SIG-M5 treated with dmso at 0.1 percent for 504 hours (cell line): ENCODE data around the gene ERC2.
"Not testable (repeated sequence)": the region's sequence is repeated elsewhere in the genome, so short reads cannot be mapped to it uniquely, and the experiment has no call there.

Source experiments
- DNase-seq: peaks from one replicate; lab custom pipeline; 2025; ENCODE audit not compliant: unreplicated experiment; lab: John Stamatoyannopoulos, UW

ERC2 gene

DNA sequence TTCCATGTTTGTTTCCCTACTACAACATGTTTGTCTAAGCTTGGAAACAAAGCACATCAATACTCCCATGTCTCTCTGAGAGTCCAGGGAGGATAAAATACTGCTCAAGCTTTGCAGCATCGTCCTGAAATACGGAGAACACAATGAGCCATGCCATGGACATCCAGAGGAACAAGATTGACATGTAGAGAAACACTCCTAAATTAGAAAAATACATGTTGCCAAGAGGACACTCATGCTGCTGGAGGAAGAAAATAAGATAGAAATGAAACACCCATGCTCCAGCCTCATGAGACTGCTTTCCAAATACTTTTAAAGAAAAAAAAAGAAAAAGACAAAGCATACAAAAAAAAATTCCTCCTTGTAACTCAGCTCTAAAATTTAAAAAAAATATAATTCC is 387.0 kb downstream of the ERC2 start:
- no peak for DNase-seq

DNA sequence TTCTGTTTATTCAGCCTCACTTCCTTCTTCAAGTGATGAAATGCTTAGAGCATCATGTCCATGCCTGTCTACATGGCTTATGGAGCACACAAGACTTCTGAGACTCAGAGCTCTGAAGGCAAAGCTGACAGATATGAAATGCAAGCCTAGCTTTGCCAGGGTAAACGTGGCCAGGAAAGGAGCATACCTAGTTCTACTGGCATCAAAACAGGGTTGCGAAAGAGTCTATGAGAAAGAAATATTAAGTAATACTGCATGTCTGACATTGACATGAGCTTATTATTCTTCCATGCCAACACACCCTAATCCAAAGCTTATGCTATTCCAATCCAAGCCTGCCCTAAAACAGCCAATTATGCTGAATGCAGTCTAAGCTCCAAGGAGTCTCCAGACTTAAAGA is 391.5 kb downstream of the ERC2 start:
- DNase-seq = no peak

DNA sequence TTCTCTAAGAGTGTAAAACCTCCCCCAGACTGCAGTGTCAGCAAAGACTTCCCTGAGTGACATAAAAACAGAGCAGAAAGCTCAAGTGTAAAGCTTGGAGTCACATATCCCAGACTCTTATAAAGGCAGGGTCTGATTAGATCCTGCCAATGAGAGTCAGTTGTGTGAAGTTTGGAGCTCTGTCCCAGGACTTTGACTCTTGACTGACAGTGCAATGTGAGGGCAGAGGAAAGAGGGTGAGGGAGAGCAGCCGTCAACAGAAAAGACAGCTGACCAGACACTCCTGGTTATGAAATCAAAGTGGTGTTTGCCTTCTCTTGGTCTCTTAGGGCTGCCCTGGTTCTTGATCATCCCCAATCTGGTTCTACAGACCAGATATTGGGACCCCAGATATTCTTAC is 393.2 kb downstream of the ERC2 start:
- no peak for DNase-seq

DNA sequence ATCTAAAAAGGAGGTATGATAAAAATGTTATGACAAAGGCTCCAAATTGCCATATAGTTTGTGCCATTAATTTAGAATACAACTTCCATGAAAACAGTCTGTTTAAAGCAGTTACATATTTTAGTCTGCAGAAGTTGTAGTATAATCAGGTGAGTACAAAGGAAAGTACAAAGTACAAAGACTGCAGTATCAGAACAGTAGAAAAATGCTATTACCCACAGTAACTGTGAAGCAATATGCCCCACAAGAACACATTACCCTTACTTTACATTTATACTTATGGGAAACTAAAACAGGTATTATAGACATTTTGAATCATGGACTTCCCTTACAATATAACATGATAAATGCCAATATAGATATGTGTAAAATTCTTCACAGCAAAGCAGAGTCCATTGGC is 398.5 kb downstream of the ERC2 start:
- no peak for DNase-seq

DNA sequence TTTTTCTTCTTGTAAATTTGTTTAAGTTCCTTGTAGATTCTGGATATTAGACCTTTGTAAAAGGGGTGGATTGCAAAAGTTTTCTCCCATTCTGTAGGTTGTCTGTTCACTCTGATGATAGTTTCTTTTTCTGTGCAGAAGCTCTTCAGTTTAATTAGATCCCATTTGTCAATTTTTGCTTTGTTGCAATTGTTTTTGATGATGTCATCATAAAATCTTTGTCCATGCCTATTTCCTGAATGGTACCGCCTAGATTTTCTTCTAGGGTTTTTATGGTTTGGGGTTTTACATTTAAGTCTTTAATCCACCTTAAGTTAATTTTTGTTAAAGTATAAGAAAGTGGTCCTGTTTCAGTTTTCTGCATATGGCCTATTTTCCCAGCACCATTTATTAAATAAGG is 401.9 kb downstream of the ERC2 start:
- not testable (repeated sequence) for DNase-seq

DNA sequence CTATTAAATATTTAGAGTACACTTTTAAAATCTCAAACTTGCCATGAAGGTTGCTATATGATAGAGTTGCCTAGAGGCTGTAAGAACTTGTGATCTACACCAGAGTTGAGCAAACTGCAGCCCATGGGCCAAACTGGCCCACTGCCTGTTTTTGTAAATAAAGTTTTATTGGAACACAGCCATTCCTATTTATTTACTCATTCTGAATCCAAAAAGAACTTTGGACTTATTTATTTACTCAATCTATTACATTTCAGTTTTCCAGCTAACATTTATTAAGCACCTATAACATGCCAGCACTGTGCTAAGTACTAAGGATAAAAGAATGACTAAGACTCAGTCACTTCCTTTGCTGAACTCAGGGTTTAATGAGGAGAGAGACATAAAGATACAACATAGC is 403.6 kb downstream of the ERC2 start:
- no peak for DNase-seq

GRCh38 chr3:56061279-56061626 is 407.0 kb downstream of the ERC2 start:
- no peak for DNase-seq

DNA sequence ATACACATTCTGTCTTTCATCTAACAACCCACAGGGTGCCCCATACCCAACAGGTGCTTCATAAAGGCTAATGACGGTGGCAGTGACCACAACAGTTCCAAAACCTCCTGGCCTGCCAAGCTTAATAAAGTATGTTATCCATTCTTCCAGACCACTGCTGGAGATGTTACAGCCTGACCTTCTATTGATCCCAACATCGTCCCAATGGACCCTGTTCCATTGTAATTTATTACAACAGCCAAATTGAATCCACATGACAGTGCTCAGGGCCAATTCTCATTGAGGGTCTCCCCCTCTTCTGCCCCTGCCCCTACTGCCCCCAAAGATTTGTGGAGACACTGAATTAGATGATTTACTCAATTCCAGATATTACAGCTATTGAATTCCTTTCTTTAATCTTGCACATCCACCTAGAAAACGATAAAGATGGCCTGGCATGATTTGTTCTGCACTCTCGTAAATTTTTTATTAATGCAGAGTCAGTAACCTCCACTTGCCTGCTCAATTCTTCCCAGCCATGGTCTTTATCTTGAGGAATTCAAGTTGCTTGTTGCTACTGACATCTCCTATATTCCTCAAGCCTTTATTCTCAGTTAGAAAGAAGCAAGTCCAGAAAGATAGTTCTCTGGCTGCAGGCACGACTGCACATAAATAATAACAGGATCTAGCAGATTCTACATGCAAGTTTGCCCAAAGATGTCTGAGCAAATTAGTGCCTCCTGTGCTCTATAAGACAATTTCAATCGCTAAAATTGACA is 407.6 kb downstream of the ERC2 start:
- DNase-seq = no peak

GRCh38 chr3:56059731-56060130 is 408.5 kb downstream of the ERC2 start:
- no peak for DNase-seq

GRCh38 chr3:56055951-56056350 is 412.3 kb downstream of the ERC2 start:
- DNase-seq = no peak

DNA sequence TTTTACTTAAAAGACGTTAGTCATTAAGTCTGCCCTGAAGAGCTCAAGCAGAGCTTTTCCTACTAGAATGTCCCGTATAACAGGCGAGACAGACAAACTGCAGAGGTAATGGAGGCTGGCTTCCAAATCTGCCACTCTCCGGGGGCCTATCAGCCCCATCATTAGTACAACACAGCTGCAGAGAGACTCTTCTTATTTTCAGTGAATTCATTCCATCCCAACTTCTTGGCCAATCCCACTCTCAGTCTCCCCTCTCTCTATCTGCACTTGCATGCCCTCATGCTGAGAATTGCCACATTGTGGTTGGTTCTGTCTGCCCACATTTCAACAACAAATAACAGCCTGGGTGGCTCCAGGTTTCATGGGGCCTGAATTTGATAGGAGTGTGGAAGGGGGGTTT is 412.7 kb downstream of the ERC2 start:
- DNase-seq = no peak

GRCh38 chr3:56054844-56055243 is 413.4 kb downstream of the ERC2 start:
- DNase-seq = no peak

DNA sequence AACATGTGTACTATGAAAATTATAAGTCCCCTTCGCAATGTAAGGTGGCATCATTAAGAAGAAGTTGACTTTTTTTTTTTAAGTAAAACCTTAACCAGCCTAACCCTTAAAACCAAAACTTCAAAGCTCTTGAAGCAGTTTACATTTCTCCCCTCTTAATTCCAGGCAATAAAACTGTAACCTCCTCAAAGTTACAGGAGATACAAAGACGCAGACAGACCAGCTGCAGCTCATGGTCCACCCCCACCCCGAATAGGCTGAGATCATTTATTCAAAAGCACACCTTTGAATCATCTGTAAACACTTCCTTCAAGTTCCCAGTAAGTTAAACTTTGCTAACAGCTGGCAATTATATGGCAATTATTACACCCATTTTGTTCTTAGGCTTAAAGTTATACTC is 414.5 kb downstream of the ERC2 start:
- DNase-seq = no peak

- DNase-seq = no peak
Observed at GRCh38 chr3:56052188-56052587, 416.1 kb downstream of the ERC2 start.

DNA sequence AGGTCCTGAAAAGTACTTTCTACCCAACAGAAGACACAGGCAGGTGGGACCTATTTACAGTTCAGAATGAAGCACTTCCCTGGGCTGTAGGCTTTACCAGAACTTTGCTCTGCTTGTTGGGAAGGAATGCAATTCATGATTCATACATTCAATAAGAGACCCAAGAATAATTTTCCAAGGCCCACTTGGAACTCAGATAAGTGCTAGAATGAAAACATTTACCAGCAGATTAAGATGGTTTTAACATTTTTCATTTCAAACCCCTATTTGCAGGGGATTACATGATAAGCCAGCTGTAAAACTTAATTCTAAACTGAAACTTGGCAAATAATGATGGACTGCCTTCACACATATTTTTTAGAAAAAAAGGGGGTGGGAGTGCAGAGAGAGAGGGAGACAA is 417.2 kb downstream of the ERC2 start:
- DNase-seq = no peak

GRCh38 chr3:56048946-56049345 is 419.3 kb downstream of the ERC2 start:
- no peak for DNase-seq

DNA sequence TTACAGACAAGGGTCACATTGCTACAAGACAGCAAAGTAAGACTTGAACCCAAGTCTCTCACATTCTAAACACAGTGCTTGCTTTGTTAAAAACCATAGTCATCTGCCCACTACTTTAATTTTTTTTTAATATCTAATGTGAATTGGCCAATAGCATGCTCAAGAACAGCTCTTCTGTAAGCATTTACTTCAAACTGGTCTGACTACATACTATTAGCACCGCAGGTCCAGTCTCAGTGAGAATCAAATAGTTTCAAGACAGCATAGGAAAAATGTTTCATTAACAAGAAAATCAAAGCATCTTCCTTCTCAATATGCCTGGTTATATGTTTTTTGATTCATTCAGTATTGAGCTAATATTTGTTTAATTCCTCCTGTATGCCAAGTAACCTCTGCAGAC is 419.9 kb downstream of the ERC2 start:
- no peak for DNase-seq

GRCh38 chr3:56042326-56042951 is 425.8 kb downstream of the ERC2 start:
- peak; percentile 9 for DNase-seq

DNA sequence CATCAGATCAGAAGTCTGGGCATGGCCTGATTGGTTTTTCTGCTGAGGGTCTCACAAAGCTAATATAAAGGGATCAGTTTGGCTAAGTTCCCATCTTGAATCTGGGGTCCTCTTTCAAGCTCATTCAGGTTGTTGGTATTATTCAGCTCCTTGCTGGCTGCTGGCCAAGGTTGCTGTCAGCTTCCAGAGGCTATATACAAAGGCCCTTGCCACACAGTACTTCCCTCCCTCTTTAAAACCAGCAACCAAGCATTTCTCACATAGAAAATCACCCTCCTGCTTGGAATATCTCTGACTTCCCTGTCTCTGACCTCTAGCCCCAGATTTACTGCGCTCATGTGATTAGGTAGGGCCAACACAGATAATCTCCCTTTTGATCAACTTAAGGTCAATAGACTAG is 442.9 kb downstream of the ERC2 start:
- no peak for DNase-seq

DNA sequence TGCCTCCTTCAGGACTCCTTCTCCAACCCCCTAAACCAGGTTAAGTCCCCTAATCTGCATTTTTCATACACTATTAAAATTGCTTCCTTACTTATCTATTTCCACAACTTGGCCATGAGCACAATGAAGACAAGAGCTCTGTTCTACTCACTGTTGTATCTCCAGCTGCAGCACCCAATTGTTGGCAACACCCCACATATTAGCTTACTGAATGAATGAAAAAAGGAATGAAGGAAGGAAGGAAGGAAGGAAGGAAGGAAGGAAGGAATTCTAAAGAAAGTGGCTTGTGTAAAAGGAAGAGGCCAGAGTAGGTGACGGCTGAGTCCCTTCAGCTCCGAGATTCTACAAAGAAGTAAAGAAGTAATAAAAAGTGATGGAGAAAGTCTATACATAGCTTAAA is 444.7 kb downstream of the ERC2 start:
- DNase-seq = no peak

- DNase-seq = no peak
Observed at GRCh38 chr3:56022619-56023018, 445.6 kb downstream of the ERC2 start.

- no peak for DNase-seq
Observed at GRCh38 chr3:56019490-56020146, 448.6 kb downstream of the ERC2 start.

DNA sequence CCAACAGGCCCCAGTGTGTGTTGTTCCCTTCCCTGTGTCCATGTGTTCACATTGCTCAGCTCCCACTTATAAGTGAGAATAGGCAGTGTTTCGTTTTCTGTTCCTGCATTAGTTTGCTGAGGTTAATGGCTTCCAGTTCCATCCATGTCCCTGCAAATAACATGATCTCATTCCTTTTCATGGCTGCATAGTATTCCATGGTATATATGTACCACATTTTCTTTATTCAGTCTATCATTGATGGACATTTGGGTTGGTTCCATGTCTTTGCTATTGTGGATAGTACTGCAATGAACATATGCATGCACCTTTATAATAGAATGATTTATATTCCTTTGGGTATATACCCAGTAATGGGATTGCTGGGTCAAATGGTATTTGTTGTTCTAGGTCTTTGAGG is 452.9 kb downstream of the ERC2 start:
- not testable (repeated sequence) for DNase-seq
